Left lung (tissue), 10 donors: ENCODE data around the gene ASMT. TPM values are rescaled to one million over a fixed set of nuclear protein-coding genes. Genes with fewer than 3 reads are reported as not detected.

Source experiments
- ATAC-seq: fragments of 200-7000 bp; cut with Tn5 transposase; one replicate; pipeline ENCODE4 v1.9.1; 2020; ENCODE audit warnings: moderate library complexity
- DNase-seq, 4 donors: peaks; one replicate each; pipeline ENCODE4 v3.0.0-alpha.2; 2013 to 2020
- H3K27ac ChIP-seq, 2 donors: fragments of 200-600 bp; sonication (generic) in 1 of 2; one replicate each; pipeline versions ENCODE4 v1.5.0 to v1.8.0; 2020 to 2021
- H3K27me3 ChIP-seq, 2 donors: fragments of 200-600 bp; sonication (generic) in 1 of 2; one replicate each; pipeline versions ENCODE4 v1.5.0 to v1.8.0; 2020 to 2021
- H3K36me3 ChIP-seq, 2 donors: fragments of 200-600 bp; sonication (generic) in 1 of 2; one replicate each; pipeline versions ENCODE4 v1.5.0 to v1.8.0; 2020 to 2021
- H3K4me1 ChIP-seq, 2 donors: fragments of 200-600 bp; one replicate each; pipeline ENCODE4 v1.8.0; 2021
- H3K4me3 ChIP-seq, 2 donors: fragments of 200-600 bp; sonication (generic) in 1 of 2; one replicate each; pipeline versions ENCODE4 v1.5.0 to v1.8.0; 2020 to 2021; ENCODE audit warnings: mild to moderate bottlenecking in 1 of 2
- H3K9me3 ChIP-seq, 2 donors: fragments of 200-600 bp; sonication (generic) in 1 of 2; one replicate each; pipeline versions ENCODE4 v1.5.0 to v1.8.0; 2020 to 2021
- CTCF ChIP-seq, 2 donors: fragments of 200-600 bp; sonication (generic) in 1 of 2; IDR thresholded peaks; one replicate each; pipeline versions ENCODE4 v1.5.0 to v1.8.0; 2021; ENCODE audit warnings: antibody characterized with exemption in 2 of 2
- intact Hi-C, 2 donors: fragments of 100-400 bp; cut with DNase I; formaldehyde crosslinking; loops; one replicate each; pipeline versions ENCODE4 v1.11.2 to v1.14.2; 2022
- polyA plus RNA-seq, 6 donors: library from polyadenylated mRNA; unstranded; fragments of 120-200 nt; gene quantifications; one replicate each; pipeline ENCODE4 v1.2.1, GENCODE V29; 2013; ENCODE audit not compliant: insufficient read length in 6 of 6
- total RNA-seq, 2 donors: library from RNA; stranded (reverse); fragmentation: NEBNext Ultra II Directional; extraction: Animal tissue kit (Norgen Biotek cat#: 25700); gene quantifications; one replicate each; pipeline ENCODE4 v1.2.1, GENCODE V29; 2021
- donor health status: DM: no; HTN: yes; CAD: no.
- donor health status: DM: no; HTN: no; CAD: no.

ASMT gene
- total and polyA plus RNA-seq, 8 donors: 0.13 to 0.61 (median 0.38) TPM; not detected in 2

DNA sequence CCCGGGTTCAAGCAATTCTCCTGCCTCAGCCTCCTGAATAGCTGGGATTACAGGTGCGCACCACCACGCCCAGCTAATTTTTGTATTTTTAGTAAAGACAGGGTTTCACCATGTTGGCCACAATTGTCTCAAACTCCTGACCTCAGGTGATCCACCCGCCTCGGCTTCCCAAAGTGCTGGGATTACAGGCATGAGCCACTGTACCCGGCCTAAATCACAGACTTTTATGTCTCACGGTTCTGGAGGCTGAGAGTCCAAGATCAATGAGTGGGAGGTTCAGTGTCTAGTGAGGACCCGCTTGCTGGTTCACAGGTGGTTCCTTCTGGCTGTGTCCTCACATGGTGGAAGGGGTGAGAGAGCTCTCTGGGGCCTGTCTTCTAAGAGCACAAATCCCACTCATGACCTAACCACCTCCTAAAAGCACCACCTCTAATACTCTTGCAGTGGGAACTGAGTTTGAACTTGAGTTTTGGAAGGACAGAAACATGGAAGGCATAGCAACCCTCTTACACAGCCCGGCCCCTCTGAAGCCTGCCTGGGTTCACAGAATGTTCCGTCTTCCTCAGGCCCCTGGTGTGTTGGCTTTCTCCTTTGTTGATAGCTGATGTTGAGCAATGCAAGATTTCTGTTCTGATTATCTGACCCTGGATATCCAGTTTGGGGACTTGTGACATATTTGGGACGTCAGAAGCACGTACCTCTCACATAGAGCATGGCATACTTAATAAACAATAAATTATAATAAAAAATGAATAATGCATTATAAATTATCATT is 25.3 kb upstream of the ASMT start:
- no peak for TF ChIP-seq CTCF (IDR thresholded peaks at IDR 0.05)
- Histone ChIP-seq H3K9me3 (no peaks in the 10 kb centered on the region), H3K36me3 (peaks cover 0 to 14% of the 10 kb centered on the region in 2 donors), H3K27ac (no peak overlapping the region), H3K4me1 (peaks cover 0 to 18% of the 10 kb centered on the region in 2 donors), H3K27me3 (no peaks in the 10 kb centered on the region), H3K4me3 (no peak overlapping the region)
- DNase-seq: no peak
- no peak for ATAC-seq
- intact Hi-C loops: no loop called here

DNA sequence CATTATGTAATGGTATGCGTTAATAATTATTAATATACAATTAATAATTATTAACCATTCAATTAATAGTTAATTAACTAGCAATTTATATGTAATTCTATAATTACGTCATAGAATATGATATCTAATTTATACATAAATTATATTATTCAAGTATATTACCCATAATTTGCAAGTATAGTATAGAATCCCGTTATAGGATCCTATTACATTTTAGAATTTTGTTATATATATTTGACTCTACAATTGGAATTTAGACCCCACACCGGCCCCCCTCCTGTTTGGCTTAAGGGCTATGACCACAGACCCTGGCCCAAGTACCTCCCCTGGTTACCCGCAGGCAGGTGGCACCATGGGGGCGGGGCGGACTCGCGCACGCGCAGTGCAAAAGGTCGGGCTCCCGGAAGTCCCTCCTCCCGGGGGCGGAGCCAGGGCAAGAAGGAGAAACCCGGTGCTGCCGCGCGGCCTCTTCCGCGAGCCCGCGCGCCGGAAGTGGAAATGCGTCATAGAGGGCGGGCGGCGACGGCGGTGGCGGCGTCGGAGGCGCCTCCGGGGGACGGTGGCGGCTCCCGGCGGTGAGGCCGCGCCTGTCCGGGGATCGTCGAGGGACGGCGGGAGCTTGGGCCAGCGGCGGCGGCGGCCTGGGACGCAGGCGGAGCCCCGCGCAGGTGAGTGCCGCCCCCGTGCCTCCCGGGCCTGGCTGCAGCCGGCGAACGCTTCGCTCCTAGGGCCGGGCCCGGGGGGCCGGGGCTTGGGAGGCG is 23.6 kb upstream of the ASMT start, which contains the start of gene AKAP17A:
AKAP17A (plus strand) TSS at position 503 of the 761 bp plus-strand sequence. CDS start 1,859 bp downstream, outside the sequence.
- H3K36me3 ChIP-seq: peaks cover 5 to 31% of the 10 kb centered on the region in 2 donors
- DNase-seq (peak; percentile 90 to 99 (median 96)), ATAC-seq (peak; percentile 97)
- H3K9me3 ChIP-seq: no peaks in the 10 kb centered on the region
- H3K4me3 ChIP-seq: peak within 1 kb of the TSS; percentile 67 to 73
- no peak for TF ChIP-seq CTCF (IDR thresholded peaks at IDR 0.05)
- intact Hi-C loops: no loop called here
- peak within 1 kb of the TSS; percentile 67 to 84 for H3K27ac ChIP-seq
- H3K4me1 ChIP-seq: peaks cover 0 to 18% of the 10 kb centered on the region in 2 donors
- no peaks in the 10 kb centered on the region for H3K27me3 ChIP-seq

DNA sequence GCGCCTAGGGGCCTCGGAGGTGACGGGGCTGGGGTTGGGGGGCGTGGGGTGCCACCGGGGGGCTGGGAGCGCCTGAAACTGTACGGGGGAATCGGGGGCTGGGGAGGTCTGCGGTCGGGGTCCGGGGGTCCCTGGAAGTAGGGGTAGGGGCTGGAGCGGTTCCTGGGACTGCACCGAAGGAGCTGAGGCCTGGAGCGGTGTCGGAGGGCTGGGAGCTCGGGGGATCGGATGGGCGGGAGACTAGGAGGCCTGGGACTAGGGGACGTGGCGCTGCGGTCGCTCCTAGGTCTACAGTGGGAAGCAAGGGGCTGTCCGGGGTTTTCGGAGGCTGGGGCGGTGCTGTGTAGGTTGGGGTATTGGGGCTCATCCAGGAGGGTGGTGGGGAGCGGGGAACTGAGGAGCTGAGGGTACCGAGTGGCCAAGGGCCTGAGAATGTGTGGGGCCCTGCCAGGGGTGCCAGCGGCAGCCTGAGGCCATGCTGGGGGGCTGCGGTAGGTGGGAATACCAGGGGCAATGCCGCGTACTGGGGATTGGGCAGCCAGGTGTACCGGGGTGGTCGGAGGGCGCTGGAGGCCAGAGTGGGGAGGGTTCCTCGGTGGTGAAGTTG is 22.9 kb upstream of the ASMT start:
- Histone ChIP-seq H3K4me3 (peak overlapping the region; percentile 67 to 73), H3K36me3 (peaks cover 5 to 34% of the 10 kb centered on the region in 2 donors), H3K9me3 (no peaks in the 10 kb centered on the region), H3K4me1 (peaks cover 0 to 18% of the 10 kb centered on the region in 2 donors), H3K27ac (peak overlapping the region; percentile 67 to 84), H3K27me3 (no peaks in the 10 kb centered on the region)
- ATAC-seq (peak; percentile 15), DNase-seq (peak in 1 of 4 donors; percentile 81)
- TF ChIP-seq CTCF (IDR thresholded peaks at IDR 0.05): no peak
- intact Hi-C loops: no loop called here

GRCh38 chrX:1592470-1593142 is 22.3 kb upstream of the ASMT start:
- peak overlapping the region; percentile 44 to 84 for H3K27ac ChIP-seq
- peak in 2 of 4 donors; percentile 25 to 85 for DNase-seq

More at GRCh38 chrX:1592470-1593142, 22.3 kb upstream of the ASMT start:
- Histone ChIP-seq H3K4me1 (peaks cover 0 to 18% of the 10 kb centered on the region in 2 donors), H3K9me3 (no peaks in the 10 kb centered on the region), H3K36me3 (peaks cover 5 to 41% of the 10 kb centered on the region in 2 donors), H3K4me3 (peak overlapping the region; percentile 67 to 73), H3K27me3 (no peaks in the 10 kb centered on the region)
- TF ChIP-seq CTCF (IDR thresholded peaks at IDR 0.05): no peak
- ATAC-seq: peak; percentile 11
- intact Hi-C loops: no loop called here
